NCI-H1417 treated with DMSO at 0.1 percent for 48 hours (cell line): ENCODE results near the gene GSTA2.
"Not testable (repeated sequence)": the region's sequence is repeated elsewhere in the genome, so short reads cannot be mapped to it uniquely, and the experiment has no call there.

Source experiments
- DNase-seq: peaks from one replicate; lab custom pipeline; 2025; lab: John Stamatoyannopoulos, UW

The GSTA2 gene

DNA sequence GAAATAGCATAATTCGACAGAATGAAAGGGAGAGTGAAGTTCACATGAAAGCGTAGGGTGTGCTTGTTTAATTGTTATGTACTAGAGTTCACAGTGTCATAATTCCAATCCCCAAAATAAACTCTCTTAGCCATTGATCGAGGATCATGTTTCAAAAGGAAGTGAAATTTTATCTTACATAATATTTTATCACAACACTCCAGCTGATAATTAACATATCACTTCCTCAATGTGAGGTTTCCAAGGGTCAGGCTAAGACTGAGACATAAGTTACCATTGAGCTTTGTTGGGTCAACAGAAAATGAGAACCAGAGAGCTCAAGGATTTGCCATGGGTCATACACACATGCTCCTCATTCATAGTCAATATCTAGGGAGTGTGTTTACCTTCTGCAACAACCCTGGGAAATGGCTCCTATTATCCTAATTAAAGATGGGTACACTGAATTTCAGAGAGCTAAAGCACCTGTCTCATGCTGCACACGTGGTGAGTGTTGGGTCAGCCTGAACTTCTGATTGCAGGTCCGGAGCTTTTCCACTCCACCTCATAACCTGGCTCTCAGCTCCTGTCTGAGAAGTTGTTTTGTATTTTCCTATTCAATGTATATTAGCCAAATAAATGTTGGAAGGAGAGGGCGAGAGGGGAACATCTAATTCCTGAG lies 3.0 kb downstream of the GSTA2 start:
- no peak for DNase-seq

- no peak for DNase-seq
Measured at GRCh38 chr6:52759085-52759484, 4.2 kb downstream of the GSTA2 start.

DNA sequence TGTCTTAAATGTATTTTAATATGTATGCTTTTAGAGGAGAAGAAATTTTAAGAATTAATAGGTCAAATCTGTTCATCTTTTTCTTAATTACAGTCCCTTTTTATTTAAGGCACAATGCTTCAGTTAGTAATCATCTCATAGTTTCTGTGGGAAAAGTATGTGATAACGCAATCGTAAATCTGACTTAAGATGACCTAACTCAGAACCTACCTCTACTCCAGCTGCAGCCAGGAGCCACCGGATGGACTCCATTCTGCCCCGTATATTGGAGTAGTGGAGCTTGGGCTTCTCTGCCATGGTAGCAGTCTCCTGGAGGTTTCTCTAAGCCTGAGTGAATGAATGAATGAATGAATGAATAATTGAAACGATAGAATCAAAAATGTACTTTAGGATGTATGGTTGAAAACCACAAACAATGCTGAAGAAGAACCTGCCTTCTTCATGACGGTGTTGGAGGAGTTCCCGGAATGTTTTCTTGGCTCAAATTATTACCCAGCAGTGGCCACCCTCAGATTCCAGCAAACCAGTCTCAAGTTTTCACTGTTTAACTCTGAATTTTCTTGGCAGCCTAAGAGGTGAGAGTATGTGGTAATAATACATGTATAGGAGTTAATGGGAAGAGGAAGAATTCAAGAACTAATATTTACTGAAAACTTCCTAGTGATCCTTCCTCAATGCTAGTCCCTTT lies 5.5 kb downstream of the GSTA2 start:
- DNase-seq = not testable (repeated sequence)

DNA sequence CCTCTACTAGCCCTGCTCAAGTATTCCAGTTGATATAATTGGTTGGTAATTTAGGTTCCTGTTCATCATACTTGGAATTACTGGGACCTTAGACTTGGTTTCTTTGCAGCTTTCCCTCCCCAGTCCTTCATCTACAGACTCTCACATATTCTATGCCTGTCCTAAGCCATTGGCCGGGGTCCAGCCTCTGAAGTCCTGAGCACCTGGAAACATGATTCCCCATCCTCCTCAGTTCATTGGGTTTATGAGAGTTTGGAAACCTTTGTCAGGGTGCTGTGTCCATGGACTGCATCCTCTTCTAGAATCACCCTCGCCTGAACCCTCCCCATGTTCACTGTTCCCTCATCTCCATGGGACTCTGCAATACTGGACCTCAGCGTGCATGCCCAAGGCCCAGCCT lies 8.8 kb downstream of the GSTA2 start:
- no peak for DNase-seq

GRCh38 chr6:52753137-52753536 lies 10.1 kb downstream of the GSTA2 start:
- not testable (repeated sequence) for DNase-seq

DNA sequence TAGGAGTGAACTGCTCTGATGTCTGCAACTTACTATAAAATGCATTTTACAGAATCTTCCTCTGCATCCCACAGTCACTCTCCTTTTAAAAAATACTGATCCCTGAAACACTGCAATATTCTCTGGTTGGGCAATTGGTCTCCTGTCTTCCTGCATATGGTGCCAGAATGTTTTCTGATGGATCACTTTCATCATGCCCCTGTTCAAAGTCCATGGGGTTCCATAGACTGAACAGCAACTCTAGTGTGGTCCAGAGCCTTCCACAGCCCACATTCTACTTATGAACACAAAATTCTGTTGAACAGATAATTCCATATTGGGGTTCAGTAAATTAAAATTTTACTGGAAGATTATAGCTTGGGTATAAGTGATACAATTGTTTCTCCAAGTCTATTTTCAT lies 11.0 kb downstream of the GSTA2 start:
- DNase-seq = no peak

DNA sequence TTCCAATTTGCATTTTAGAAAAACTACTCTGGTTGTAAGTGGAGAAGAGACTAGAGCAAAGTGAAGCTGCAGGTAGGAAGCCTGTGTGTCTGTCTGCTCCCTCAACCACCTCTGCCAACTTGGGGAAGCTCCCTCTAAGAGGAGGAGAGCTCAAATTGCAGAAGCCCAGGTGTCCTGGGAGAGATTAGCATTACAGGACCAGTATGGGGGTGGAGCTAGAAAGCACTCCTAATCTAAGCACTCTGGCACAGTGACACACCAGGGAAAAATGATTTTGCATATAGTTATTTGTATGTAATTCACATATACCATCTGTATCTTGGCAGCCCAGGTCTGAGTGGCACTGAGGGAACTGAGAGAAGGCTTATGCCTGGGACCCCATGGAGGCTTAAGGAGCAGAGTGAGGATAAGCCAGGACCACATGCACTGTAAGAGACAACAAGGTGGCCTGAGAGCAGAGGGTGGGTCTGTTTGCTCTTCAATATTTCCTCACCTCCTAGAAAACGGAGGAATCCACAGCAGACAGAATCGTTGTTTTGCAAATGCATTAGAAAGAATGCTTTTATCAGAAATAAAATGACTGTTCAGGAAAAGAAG lies 13.6 kb downstream of the GSTA2 start:
- DNase-seq = no peak

DNA sequence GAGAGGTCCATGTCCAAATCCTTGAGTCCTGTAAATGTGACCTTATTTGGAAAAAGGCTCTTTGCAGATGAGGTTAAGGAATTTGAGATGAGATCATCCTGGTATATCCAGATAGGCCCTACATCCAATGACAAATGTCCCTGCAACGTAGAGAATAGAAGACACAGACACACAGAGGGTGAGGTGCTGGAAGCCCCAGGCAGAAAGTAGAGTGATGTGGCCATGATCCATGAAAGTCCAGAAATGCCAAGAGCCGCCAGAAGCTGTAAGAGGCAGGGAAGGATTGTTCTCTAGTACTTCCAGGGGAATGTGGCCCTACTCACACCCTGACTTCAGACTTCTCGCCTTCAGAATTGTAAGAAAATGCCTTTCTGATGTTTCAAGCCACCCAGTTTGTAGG lies 16.0 kb downstream of the GSTA2 start:
- not testable (repeated sequence) for DNase-seq

DNA sequence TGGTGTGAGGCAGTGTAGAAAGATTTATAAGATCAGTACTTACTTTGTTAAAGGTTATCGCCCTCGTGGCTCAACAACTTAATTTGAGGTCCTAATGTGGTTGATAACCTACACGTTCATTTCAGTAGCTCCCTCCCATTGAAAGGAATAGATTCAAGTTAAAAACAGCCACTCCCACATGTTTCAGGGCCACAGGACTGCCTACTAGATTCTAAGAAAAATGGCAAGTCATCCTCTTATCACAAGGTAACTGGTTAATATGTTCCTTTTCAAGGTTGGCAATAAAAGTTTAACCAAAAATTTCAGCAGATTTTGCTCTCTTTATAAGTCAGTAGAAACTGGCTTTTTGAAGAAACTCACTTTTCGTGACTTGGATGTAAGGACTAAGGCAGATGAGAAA lies 17.1 kb downstream of the GSTA2 start:
- DNase-seq = no peak

- no peak for DNase-seq
Measured at GRCh38 chr6:52745764-52746201, 17.5 kb downstream of the GSTA2 start.

DNA sequence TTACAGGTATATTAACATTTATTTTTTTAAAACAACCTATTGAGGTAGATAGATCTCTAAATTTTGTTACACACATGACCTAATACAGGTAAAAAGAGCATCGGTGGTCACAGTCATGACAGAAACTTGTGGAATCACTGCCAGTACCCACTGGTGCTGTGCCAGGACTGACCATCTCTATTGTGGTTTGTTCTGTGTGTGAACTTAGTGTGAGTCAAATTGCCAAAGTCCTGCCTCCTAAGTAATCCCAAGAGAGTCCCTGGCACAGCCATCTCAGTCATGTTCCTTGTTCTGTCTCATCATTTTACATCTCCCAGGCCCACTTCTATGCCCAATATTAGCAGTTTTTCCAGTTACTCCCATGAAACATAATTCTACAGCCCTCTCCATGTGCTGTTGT lies 21.4 kb downstream of the GSTA2 start:
- DNase-seq = no peak

DNA sequence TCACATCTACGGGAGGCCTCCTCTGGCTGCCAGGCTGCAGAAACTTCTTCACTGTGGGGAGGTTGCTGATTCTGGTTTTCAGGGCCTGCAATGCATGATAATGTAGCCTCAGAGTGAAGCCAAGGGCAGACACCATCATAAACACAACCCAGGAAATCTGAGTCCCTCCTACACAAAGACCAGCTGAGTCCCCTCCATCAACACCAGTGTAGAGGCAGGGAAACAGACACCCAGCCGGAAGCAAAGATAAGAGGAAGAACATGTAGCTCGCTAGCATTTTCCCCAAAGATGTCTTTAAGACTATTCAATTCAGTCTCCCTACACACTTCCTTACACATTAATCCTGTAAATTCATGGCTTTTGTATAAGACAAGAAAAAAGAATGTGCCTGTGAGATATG lies 23.6 kb downstream of the GSTA2 start:
- no peak for DNase-seq

- DNase-seq = no peak
Measured at GRCh38 chr6:52739134-52739533, 24.1 kb downstream of the GSTA2 start.

GRCh38 chr6:52736145-52736544 lies 27.1 kb downstream of the GSTA2 start:
- DNase-seq = no peak

- no peak for DNase-seq
Measured at GRCh38 chr6:52735071-52735470, 28.2 kb downstream of the GSTA2 start.

DNA sequence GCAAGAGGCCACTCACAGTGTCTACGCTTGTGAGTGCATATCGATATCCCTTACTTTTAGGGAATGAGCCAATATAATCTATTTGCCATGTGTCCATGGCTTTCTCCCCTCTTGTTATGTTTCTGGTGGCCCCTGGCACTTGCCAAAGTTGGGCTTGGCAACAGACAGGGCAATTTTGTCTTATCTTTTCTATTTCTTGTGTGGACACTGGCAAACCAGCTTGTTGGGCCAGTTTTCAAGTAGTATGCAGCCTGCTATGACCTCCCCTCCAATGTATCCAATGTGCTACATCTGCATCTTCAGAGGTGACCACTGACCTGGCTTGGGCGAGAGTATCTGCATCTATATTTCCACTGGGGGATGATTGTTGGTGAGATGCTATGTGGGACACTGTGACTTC lies 29.2 kb downstream of the GSTA2 start:
- DNase-seq = no peak

GRCh38 chr6:52733172-52733571 lies 30.1 kb downstream of the GSTA2 start:
- DNase-seq = no peak

- DNase-seq = no peak
Measured at GRCh38 chr6:52731719-52732118, 31.6 kb downstream of the GSTA2 start.

DNA sequence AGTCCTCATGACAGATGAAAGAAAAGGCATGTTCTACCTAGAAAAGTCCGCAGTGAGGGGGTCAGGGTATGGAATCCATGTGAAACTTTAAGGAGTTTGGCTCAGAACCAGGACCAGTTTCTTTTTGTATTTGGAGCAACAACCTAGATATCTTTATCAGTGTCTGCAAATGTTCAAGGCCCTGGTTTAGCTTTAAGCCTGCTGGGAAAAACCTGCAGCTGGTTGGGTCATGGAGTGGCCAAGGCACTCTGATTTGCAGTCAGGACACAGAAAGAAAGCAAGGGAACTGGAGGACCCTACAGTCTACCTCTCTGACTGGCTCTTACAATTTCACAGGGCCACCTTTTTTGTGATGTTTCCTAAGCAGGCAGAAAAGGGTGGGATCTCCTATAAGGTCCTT lies 33.7 kb downstream of the GSTA2 start:
- no peak for DNase-seq

DNA sequence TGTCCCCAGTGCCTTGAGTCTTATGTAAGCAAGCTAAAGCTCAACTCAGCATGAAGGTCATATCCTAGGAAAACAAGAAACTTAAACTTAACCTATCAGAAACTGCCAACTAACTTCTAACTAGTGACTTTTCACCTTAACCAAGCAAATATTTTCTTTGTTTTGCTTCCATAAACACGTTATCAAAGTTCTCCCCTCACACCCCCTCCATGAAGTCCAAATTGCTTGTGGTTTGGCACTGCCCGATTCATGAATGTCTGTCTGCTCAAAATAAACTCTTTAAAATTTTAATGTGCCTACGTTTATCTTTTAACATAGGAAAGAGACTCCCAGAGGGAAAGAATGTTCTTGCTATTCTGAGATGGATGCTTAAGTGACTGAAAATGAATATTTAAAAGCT lies 34.9 kb downstream of the GSTA2 start:
- no peak for DNase-seq

- no peak for DNase-seq
Measured at GRCh38 chr6:52727908-52728307, 35.4 kb downstream of the GSTA2 start.

GRCh38 chr6:52726741-52727535 lies 36.3 kb downstream of the GSTA2 start:
- no peak for DNase-seq

GRCh38 chr6:52726193-52726542 lies 37.1 kb downstream of the GSTA2 start:
- DNase-seq = no peak
